Measurements from ENCODE around the gene OR2Z1.

GRCh38 chr19:8702350-8702749, 19.1 kb upstream of the OR2Z1 start:
- TF ChIP-seq, protein P1, sequence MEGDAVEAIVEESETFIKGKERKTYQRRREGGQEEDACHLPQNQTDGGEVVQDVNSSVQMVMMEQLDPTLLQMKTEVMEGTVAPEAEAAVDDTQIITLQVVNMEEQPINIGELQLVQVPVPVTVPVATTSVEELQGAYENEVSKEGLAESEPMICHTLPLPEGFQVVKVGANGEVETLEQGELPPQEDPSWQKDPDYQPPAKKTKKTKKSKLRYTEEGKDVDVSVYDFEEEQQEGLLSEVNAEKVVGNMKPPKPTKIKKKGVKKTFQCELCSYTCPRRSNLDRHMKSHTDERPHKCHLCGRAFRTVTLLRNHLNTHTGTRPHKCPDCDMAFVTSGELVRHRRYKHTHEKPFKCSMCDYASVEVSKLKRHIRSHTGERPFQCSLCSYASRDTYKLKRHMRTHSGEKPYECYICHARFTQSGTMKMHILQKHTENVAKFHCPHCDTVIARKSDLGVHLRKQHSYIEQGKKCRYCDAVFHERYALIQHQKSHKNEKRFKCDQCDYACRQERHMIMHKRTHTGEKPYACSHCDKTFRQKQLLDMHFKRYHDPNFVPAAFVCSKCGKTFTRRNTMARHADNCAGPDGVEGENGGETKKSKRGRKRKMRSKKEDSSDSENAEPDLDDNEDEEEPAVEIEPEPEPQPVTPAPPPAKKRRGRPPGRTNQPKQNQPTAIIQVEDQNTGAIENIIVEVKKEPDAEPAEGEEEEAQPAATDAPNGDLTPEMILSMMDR (IDR thresholded peaks at IDR 0.05) = no peak
- no peak for TF ChIP-seq POLR2A (IDR thresholded peaks at IDR 0.05)
